ENCODE measurements around the gene GFOD1. TPM values are rescaled to one million over a fixed set of nuclear protein-coding genes. Genes with fewer than 3 reads are reported as not detected.

The GFOD1 gene
- total RNA-seq, 2 experiments from 2014 or later = 2.4 TPM

- no peak overlapping the region for H3K4me3 Mint-ChIP-seq
- H3K27ac Mint-ChIP-seq = no peak overlapping the region
- no peaks in the 10 kb centered on the region for H3K9me3 Mint-ChIP-seq
- H3K27me3 Mint-ChIP-seq = peaks cover 5% of the 10 kb centered on the region
- POLR2A ChIA-PET = no interaction called here
- peaks cover 2% of the 10 kb centered on the region for H3K4me1 Mint-ChIP-seq
- no peaks in the 10 kb centered on the region for H3K36me3 Mint-ChIP-seq (ENCODE audit: low read depth)
- CTCF ChIA-PET = no interaction called here
- no peak for DNase-seq
Measured at GRCh38 chr6:13507306-13507860, 20.0 kb upstream of the GFOD1 start.

GRCh38 chr6:13505345-13505734 lies 17.9 kb upstream of the GFOD1 start:
- POLR2A ChIA-PET = no interaction called here
- Mint-ChIP-seq H3K9me3 (no peaks in the 10 kb centered on the region), H3K27ac (no peak overlapping the region), H3K4me1 (peaks cover 2% of the 10 kb centered on the region), H3K27me3 (peaks cover 5% of the 10 kb centered on the region), H3K4me3 (no peak overlapping the region), H3K36me3 (ENCODE audit: low read depth) (no peaks in the 10 kb centered on the region)
- no peak for DNase-seq
- CTCF ChIA-PET = no interaction called here

- no peaks in the 10 kb centered on the region for H3K9me3 Mint-ChIP-seq
- H3K36me3 Mint-ChIP-seq (ENCODE audit: low read depth) = no peaks in the 10 kb centered on the region
- H3K27ac Mint-ChIP-seq = no peak overlapping the region
- no peak for DNase-seq
- CTCF ChIA-PET = no interaction called here
- no peak overlapping the region for H3K4me3 Mint-ChIP-seq
- POLR2A ChIA-PET = no interaction called here
- H3K4me1 Mint-ChIP-seq = peaks cover 2% of the 10 kb centered on the region
- H3K27me3 Mint-ChIP-seq = peaks cover 5% of the 10 kb centered on the region
Measured at GRCh38 chr6:13504611-13505344, 17.4 kb upstream of the GFOD1 start.

- POLR2A ChIA-PET = interaction anchor here (0.6 kb wide), 1 partner anchor 47 kb away, joined by 3 read pairs; no protein-coding TSS in a partner anchor
- Mint-ChIP-seq H3K27ac (no peak overlapping the region), H3K4me3 (no peak overlapping the region), H3K9me3 (no peaks in the 10 kb centered on the region), H3K27me3 (no peaks in the 10 kb centered on the region), H3K4me1 (peaks cover 2% of the 10 kb centered on the region), H3K36me3 (ENCODE audit: low read depth) (no peaks in the 10 kb centered on the region)
- DNase-seq = no peak
- CTCF ChIA-PET = interaction anchor here (0.7 kb wide), 1 partner anchor 11 kb away, joined by 3 read pairs; no protein-coding TSS in a partner anchor
Measured at GRCh38 chr6:13500915-13501314, 13.5 kb upstream of the GFOD1 start.

- no peak for DNase-seq
- Mint-ChIP-seq H3K36me3 (ENCODE audit: low read depth) (no peaks in the 10 kb centered on the region), H3K27me3 (no peaks in the 10 kb centered on the region), H3K4me3 (no peak overlapping the region), H3K4me1 (peaks cover 2% of the 10 kb centered on the region), H3K27ac (no peak overlapping the region), H3K9me3 (no peaks in the 10 kb centered on the region)
- ChIA-PET POLR2A (no interaction called here), CTCF (interaction anchor here (0.7 kb wide), 1 partner anchor 11 kb away, joined by 3 read pairs; no protein-coding TSS in a partner anchor)
Measured at GRCh38 chr6:13500264-13500663, 12.9 kb upstream of the GFOD1 start.

- ChIA-PET CTCF (no interaction called here), POLR2A (no interaction called here)
- no peaks in the 10 kb centered on the region for H3K36me3 Mint-ChIP-seq (ENCODE audit: low read depth)
- H3K27ac Mint-ChIP-seq = no peak overlapping the region
- no peaks in the 10 kb centered on the region for H3K27me3 Mint-ChIP-seq
- H3K9me3 Mint-ChIP-seq = no peaks in the 10 kb centered on the region
- no peak overlapping the region for H3K4me3 Mint-ChIP-seq
- no peaks in the 10 kb centered on the region for H3K4me1 Mint-ChIP-seq
- DNase-seq = no peak
Measured at GRCh38 chr6:13496513-13497190, 9.3 kb upstream of the GFOD1 start.

- Mint-ChIP-seq H3K9me3 (no peaks in the 10 kb centered on the region), H3K27me3 (no peaks in the 10 kb centered on the region), H3K4me1 (no peaks in the 10 kb centered on the region), H3K27ac (no peak overlapping the region), H3K36me3 (ENCODE audit: low read depth) (no peaks in the 10 kb centered on the region), H3K4me3 (no peak overlapping the region)
- DNase-seq = no peak
- POLR2A ChIA-PET = no interaction called here
- CTCF ChIA-PET = no interaction called here
Measured at GRCh38 chr6:13495818-13496217, 8.4 kb upstream of the GFOD1 start.

- no peak for DNase-seq
- Mint-ChIP-seq H3K27me3 (no peaks in the 10 kb centered on the region), H3K4me1 (no peaks in the 10 kb centered on the region), H3K4me3 (no peak overlapping the region), H3K9me3 (no peaks in the 10 kb centered on the region), H3K36me3 (ENCODE audit: low read depth) (no peaks in the 10 kb centered on the region), H3K27ac (no peak overlapping the region)
- POLR2A ChIA-PET = no interaction called here
- CTCF ChIA-PET = no interaction called here
Measured at GRCh38 chr6:13495112-13495776, 7.8 kb upstream of the GFOD1 start.

GRCh38 chr6:13494137-13494536 lies 6.7 kb upstream of the GFOD1 start:
- POLR2A ChIA-PET = no interaction called here
- Mint-ChIP-seq H3K27ac (no peak overlapping the region), H3K36me3 (ENCODE audit: low read depth) (no peaks in the 10 kb centered on the region), H3K27me3 (no peaks in the 10 kb centered on the region), H3K4me3 (no peak overlapping the region), H3K4me1 (no peaks in the 10 kb centered on the region), H3K9me3 (no peaks in the 10 kb centered on the region)
- DNase-seq = no peak
- CTCF ChIA-PET = no interaction called here

- no peak overlapping the region for H3K27ac Mint-ChIP-seq
- no peak overlapping the region for H3K4me3 Mint-ChIP-seq
- ChIA-PET POLR2A (no interaction called here), CTCF (interaction anchor here (1.3 kb wide), 1 partner anchor 60 kb away, joined by 3 read pairs; no protein-coding TSS in a partner anchor)
- H3K36me3 Mint-ChIP-seq (ENCODE audit: low read depth) = no peaks in the 10 kb centered on the region
- DNase-seq = no peak
- no peaks in the 10 kb centered on the region for H3K9me3 Mint-ChIP-seq
- no peaks in the 10 kb centered on the region for H3K27me3 Mint-ChIP-seq
- H3K4me1 Mint-ChIP-seq = peaks cover 8% of the 10 kb centered on the region
Measured at GRCh38 chr6:13493147-13493546, 5.7 kb upstream of the GFOD1 start.

GRCh38 chr6:13492357-13492756 lies 5.0 kb upstream of the GFOD1 start:
- ChIA-PET POLR2A (no interaction called here), CTCF (interaction anchor here (1.3 kb wide), 1 partner anchor 59 kb away, joined by 3 read pairs; no protein-coding TSS in a partner anchor)
- no peak overlapping the region for H3K4me3 Mint-ChIP-seq

GRCh38 chr6:13491538-13491937 lies 4.1 kb upstream of the GFOD1 start:
- no peaks in the 10 kb centered on the region for H3K27me3 Mint-ChIP-seq
- POLR2A ChIA-PET = no interaction called here

More at GRCh38 chr6:13492357-13492756, 5.0 kb upstream of the GFOD1 start:
- Mint-ChIP-seq H3K27me3 (no peaks in the 10 kb centered on the region), H3K36me3 (ENCODE audit: low read depth) (no peaks in the 10 kb centered on the region), H3K4me1 (peaks cover 13% of the 10 kb centered on the region), H3K9me3 (no peaks in the 10 kb centered on the region), H3K27ac (no peak overlapping the region)
- no peak for DNase-seq

GRCh38 chr6:13490402-13490801 lies 3.0 kb upstream of the GFOD1 start:
- H3K27me3 Mint-ChIP-seq = peaks cover 1% of the 10 kb centered on the region
- POLR2A ChIA-PET = no interaction called here

More at GRCh38 chr6:13491538-13491937, 4.1 kb upstream of the GFOD1 start:
- Mint-ChIP-seq H3K36me3 (ENCODE audit: low read depth) (no peaks in the 10 kb centered on the region), H3K4me1 (peaks cover 15% of the 10 kb centered on the region), H3K27ac (no peak overlapping the region), H3K9me3 (no peaks in the 10 kb centered on the region), H3K4me3 (no peak overlapping the region)
- CTCF ChIA-PET = no interaction called here
- DNase-seq = no peak

More at GRCh38 chr6:13490402-13490801, 3.0 kb upstream of the GFOD1 start:
- Mint-ChIP-seq H3K9me3 (no peaks in the 10 kb centered on the region), H3K27ac (no peak overlapping the region), H3K4me3 (no peak overlapping the region), H3K36me3 (ENCODE audit: low read depth) (no peaks in the 10 kb centered on the region), H3K4me1 (peaks cover 25% of the 10 kb centered on the region)
- CTCF ChIA-PET = interaction anchor here (0.6 kb wide), 1 partner anchor 788 kb away, joined by 3 read pairs; no protein-coding TSS in a partner anchor
- no peak for DNase-seq

Data from activated CD4-positive, alpha-beta T cell treated with anti-CD3 and anti-CD28 coated beads, Interleukin-2, amount 10 ng/mL, durations not matched to agents 7 days and 5 days (primary cell).